Measurements from ENCODE around the gene GAPDHS.

GAPDHS gene

GRCh38 chr19:35533201-35533821 lies at the start of gene GAPDHS:
TSS of gene GAPDHS (plus strand) at chr19:35533456. CDS start at chr19:35533528, 72 bp downstream.
- DNase-seq: no peak

DNA sequence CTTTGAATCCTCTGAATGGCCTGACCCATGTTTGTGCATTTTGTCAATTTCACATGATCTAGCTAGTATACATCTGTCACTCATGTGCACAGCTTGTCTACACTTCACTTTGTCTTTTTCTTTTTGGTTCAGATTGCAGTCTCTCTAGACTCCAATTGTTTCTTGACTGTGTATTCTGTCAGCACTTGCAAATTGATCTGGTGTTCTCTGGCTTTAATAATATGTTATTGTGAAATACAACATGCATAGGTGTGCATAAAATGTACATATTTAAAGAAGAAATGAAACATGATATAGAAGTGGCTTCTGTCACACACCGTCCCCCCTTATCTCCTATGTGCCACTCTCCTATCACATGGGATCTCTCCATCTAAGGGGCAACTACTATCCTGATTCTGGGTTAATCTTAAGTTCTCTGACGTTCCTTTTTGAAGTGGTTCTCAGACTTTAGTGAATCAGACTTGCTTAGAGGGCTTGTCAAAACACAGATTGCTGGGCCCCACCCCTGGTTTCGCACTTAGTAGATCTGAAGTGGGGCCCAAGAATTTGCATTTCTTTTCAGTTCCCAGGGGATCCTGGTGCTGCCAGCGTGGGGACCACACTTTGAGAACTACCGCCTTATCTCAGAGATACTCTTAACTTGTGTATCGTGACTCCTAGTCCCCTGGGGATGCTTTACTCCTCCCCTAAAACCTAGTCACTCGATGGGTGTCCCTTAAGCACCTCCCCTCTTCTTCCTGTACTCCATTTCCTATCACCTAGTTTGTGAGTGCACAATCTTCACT lies 48.8 kb upstream of the GAPDHS start:
- DNase-seq: no peak

DNA sequence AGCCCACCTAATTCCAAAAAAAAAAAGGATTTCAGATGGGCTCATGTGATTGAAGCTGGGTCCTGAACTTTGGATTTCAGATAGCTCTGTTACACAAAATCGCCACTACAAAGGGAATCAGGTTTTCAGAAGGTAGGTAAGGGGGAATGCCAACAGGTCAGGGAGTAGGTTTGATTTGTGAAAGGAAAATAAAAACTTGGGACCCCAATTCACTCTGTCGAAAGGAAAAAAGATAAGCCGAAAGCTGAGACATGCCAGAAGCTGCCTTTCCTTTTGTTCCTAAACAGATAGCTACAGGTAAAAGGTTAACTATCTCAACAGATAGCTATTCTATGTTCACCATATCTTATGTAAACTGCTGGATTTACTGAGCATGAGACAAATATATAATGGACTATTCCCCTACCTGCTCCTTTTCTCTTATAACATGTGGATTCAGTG lies 47.0 kb upstream of the GAPDHS start:
- DNase-seq: no peak

GRCh38 chr19:35487656-35488182 lies 45.5 kb upstream of the GAPDHS start:
- no peak for DNase-seq

DNA sequence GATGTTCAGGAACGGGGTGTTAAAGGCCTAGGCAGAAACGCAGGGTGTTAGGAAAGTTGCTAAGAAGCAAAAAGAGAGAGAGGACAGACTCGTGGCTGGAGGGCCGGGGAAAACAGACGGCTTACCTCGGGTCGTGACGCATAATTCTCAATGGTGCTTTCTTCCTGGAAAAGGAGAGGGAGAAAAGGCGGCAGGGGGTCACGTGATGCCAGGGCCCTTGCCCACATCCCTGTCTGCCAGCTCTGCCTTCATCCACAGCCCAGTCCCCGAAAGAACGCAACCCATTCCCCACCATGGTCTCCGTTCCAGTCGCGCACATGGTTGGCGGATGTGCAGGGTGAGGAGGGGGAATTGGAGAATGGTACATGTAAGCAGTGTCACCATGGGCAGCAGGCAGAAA lies 44.6 kb upstream of the GAPDHS start:
- DNase-seq: no peak

DNA sequence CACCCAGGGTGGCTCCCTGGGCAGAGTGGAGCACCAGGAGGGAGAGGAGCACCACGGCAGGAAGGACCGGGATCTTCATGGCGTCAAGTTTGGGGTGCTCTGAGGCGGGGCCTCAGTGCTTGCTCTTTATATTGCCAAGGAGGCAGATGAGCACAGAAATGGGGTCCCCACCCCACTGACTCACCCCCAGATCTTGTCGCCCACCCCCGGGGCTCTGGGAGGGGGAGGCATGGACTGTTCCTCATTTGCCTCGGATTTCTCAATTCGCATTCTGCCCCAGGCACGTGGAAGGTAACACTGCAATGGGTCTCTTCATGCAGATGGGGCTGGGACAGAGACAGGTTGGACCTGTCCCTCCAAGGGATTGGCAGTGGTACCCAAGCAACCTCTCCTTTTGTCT lies 42.9 kb upstream of the GAPDHS start, which contains the start of gene KRTDAP:
KRTDAP (minus strand) TSS at position 101 of the 400 bp plus-strand sequence; CDS start at position 79, 22 bp downstream.
- DNase-seq: no peak

GRCh38 chr19:35491836-35492360 lies 41.4 kb upstream of the GAPDHS start:
- no peak for DNase-seq

- no peak for DNase-seq
Observed at GRCh38 chr19:35493971-35494370, 39.3 kb upstream of the GAPDHS start.

- DNase-seq: peak; percentile 73
Observed at GRCh38 chr19:35495107-35496064, 37.9 kb upstream of the GAPDHS start.

- no peak for DNase-seq
Observed at GRCh38 chr19:35497406-35497805, 35.9 kb upstream of the GAPDHS start.

DNA sequence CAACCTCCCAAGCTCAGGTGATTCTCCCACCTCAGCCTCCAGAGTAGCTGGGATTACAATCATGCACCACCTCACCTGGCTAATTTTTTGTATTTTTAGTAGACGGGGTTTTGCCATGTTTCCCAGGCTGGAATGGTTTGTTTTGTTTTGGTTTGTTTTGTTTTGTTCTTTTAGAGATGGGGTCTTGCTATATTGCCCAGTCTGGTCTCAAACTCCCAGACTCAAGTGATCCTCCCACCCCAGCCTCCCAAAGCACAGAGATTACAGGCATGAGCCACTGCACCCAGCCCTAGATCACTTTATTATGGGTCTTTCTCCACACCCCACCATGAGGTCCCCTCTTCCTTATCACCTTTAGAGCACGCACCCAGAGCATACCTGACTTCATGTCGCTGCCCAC lies 35.0 kb upstream of the GAPDHS start:
- no peak for DNase-seq

- no peak for DNase-seq
Observed at GRCh38 chr19:35498984-35499527, 34.2 kb upstream of the GAPDHS start.

DNA sequence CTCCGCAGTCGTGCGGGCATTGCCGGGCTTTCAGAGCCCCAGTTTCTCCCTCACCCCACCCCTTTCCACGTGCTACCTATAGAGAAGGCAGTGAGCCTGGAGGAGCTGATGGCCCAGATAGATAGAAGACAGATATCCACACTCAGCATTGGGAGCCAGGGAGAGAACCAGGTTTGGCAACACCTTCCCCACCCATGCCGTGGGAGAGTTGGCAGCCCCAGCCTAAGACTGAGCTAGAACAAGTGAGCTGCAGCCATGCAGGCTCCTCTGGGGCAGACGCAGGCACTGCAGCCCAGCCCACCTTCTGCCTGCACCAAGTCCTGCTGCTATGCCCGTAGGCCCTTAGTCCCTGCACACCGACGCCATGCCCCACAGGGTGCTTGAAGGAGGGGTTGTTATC lies 32.6 kb upstream of the GAPDHS start:
- DNase-seq: no peak

- DNase-seq: no peak
Observed at GRCh38 chr19:35501684-35502083, 31.6 kb upstream of the GAPDHS start.

DNA sequence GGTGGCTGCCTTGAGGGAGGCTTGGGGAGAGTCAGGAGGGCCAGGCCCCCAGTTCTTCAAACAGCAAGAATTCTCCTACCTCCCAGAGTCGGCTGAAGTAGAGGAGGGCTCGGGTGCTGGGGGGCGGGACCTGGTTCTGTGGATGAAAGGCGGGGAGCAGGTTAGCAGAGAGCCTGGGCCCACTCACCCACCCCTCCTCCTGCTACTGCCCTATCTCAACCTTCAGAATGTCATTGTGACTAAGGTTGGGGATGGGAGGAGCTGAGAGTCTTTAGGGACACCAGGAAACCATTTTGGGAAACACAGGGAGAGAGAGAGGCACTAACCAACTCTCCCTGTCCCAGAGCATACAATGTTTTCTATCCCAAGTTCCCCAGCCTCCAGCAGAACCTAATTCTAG lies 30.5 kb upstream of the GAPDHS start:
- DNase-seq: no peak

DNA sequence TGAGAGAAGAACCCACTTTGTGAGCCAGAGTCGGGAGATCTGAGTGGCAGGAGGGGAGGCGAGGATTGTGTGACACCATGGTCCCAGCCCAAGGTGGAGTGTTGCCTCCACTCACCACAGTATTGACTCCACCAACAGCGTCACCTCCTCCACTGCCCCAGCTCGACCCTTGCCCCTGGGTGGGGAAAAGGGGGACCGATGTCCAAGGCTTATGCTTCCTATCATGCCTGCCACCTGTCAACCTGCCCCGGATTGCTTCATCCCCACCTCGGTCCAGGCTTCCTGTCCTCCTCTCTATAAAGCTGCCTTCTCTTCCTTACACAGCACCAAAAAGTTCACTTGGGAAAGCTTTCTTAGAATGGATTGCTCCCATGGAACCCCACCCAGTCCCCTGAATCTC lies 27.2 kb upstream of the GAPDHS start:
- no peak for DNase-seq

- no peak for DNase-seq
Observed at GRCh38 chr19:35507561-35507960, 25.7 kb upstream of the GAPDHS start.

GRCh38 chr19:35508129-35508528 lies 25.1 kb upstream of the GAPDHS start:
- no peak for DNase-seq

DNA sequence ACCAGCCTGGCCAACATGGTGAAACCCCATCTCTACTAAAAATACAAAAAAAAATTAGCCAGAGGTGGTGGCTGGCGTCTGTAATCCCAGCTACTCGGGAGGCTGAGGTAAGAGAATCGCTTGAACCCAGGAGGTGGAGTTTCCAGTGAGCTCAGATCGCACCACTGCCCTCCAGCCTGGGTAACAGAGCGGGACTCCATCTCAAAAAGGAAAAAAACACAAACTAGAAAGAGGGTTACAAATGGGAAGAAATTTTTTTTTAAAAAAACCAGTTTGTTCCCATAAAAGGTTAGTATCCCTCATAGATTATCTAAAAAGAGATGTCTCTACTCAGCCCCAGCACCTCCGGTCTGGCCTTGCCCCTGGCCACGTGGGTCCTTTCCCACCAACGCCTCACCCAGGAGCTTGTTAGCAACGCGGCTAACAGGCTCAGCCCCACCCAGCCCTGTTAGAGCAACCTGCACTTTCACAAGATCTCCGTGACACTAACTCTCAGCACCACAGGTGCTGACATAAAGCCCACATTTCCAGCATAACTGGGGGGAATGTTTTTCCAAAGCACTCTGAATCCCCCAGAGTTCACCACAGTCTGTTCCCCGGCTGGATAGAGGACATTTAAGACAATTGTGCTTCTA lies 24.1 kb upstream of the GAPDHS start:
- no peak for DNase-seq

DNA sequence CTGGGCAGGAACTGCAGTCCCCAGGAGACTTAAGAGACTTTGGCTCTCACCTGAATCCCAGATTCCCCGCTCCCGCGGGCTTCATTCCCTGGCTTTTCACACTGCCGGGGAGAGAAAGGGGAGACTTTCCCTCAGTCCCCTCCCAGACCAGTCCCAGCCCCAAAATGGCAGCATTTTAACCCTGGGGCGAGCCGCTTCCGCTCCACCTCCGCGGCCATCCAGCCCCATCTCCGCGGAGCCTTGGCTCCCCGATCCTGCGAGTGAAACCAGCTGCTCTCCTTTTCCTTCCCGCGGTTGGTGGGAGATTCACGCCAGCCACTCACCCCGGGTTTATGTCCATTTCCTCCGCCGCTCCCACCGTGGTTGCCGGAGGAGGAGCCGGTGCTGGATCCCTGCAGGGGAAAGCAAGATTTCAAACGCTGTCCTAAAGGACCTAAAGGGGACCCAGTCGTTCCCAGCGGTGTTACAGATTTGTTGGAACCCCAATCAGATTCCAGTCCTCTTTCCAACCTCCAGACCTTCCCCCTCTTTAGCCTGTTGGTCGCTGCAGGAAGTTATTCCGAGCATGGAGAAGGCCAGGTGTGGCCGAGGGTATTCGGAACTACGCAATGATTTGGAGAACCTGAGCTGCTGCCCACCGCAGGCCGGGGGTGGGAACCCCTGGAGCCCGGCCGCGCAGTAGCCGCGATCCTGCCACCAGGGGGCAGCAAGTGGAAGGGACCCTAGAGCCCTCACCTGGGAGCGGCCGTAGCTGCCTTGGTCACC lies 23.2 kb upstream of the GAPDHS start:
- DNase-seq: peak; percentile 80

GRCh38 chr19:35510626-35510964 lies 22.7 kb upstream of the GAPDHS start:
- no peak for DNase-seq

Measured in NCI-H82 (cell line).